ENCODE measurements around the gene TMCC2.

GRCh38 chr1:205319081-205320018 lies 91.6 kb downstream of the TMCC2 start:
- TF ChIP-seq, protein P1, sequence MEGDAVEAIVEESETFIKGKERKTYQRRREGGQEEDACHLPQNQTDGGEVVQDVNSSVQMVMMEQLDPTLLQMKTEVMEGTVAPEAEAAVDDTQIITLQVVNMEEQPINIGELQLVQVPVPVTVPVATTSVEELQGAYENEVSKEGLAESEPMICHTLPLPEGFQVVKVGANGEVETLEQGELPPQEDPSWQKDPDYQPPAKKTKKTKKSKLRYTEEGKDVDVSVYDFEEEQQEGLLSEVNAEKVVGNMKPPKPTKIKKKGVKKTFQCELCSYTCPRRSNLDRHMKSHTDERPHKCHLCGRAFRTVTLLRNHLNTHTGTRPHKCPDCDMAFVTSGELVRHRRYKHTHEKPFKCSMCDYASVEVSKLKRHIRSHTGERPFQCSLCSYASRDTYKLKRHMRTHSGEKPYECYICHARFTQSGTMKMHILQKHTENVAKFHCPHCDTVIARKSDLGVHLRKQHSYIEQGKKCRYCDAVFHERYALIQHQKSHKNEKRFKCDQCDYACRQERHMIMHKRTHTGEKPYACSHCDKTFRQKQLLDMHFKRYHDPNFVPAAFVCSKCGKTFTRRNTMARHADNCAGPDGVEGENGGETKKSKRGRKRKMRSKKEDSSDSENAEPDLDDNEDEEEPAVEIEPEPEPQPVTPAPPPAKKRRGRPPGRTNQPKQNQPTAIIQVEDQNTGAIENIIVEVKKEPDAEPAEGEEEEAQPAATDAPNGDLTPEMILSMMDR (conservative IDR thresholded peaks at IDR 0.05; ENCODE audit: low read depth, low read length), result no peak
- TF ChIP-seq EZH2 (IDR thresholded peaks at IDR 0.05; ENCODE audit: borderline replicate concordance, low read depth, low read length, poor library complexity, severe bottlenecking), result no peak

Data from A673 (cell line).